MM.1S (cell line): Measurements from ENCODE around the gene ZNF335.

Source experiments
- EZH2 ChIP-seq: fragments of 300-600 bp; sonication (generic); optimal IDR thresholded peaks from 2 replicates; pipeline ENCODE3; 2017; ENCODE audit warnings: low read depth, mild to moderate bottlenecking, antibody characterized with exemption, low read length, mixed read lengths
- EZH2phosphoT487 ChIP-seq: fragments of 300-600 bp; sonication (generic); IDR thresholded peaks from 2 replicates; pipeline ENCODE4 v1.6.1; 2018; ENCODE audit warnings: antibody characterized with exemption, low read length
- TF ChIP-seq, protein P1 (sequence below): fragments of 300-600 bp; sonication (generic); IDR thresholded peaks from 2 replicates; pipeline ENCODE4 v1.5.1; 2016; ENCODE audit warnings: antibody characterized with exemption, low read length, mixed read lengths

DNA sequence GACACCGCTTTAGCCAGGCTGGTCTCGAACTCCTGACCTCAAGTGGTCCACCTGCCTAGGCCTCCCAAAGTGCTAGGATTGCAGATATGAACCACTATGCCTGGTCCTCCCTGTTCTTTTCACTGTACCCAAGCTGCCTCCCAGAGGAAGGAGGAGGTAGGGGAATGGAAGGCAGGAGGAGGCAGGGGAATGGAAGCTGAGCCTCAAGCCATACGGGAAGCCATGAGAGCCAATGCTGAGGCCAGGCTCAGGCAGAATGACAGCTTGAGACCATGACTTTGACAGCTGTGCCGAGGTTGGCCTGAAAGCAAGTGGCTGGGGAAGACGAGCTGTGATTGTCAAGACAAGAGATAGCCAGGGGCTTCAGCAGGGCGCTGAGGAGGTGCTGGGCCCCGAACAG is 13.6 kb upstream of the ZNF335 start:
- no peak for TF ChIP-seq EZH2
- TF ChIP-seq, protein P1, sequence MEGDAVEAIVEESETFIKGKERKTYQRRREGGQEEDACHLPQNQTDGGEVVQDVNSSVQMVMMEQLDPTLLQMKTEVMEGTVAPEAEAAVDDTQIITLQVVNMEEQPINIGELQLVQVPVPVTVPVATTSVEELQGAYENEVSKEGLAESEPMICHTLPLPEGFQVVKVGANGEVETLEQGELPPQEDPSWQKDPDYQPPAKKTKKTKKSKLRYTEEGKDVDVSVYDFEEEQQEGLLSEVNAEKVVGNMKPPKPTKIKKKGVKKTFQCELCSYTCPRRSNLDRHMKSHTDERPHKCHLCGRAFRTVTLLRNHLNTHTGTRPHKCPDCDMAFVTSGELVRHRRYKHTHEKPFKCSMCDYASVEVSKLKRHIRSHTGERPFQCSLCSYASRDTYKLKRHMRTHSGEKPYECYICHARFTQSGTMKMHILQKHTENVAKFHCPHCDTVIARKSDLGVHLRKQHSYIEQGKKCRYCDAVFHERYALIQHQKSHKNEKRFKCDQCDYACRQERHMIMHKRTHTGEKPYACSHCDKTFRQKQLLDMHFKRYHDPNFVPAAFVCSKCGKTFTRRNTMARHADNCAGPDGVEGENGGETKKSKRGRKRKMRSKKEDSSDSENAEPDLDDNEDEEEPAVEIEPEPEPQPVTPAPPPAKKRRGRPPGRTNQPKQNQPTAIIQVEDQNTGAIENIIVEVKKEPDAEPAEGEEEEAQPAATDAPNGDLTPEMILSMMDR: no peak
- TF ChIP-seq EZH2phosphoT487: no peak
